ENCODE results near the gene NRBF2.
"Not testable (repeated sequence)": the region's sequence is repeated elsewhere in the genome, so short reads cannot be mapped to it uniquely, and the experiment has no call there.

Gene NRBF2

GRCh38 chr10:63119041-63119440 lies 14.1 kb upstream of the NRBF2 start:
- no peak for DNase-seq (ENCODE audit: low read depth in 2 of 2)

GRCh38 chr10:63120554-63120953 lies 12.6 kb upstream of the NRBF2 start:
- DNase-seq (ENCODE audit: low read depth in 2 of 2) = no peak

- no peak for DNase-seq (ENCODE audit: low read depth in 2 of 2)
Observed at GRCh38 chr10:63123727-63124362, 9.3 kb upstream of the NRBF2 start.

- DNase-seq (ENCODE audit: low read depth in 2 of 2) = no peak
Observed at GRCh38 chr10:63125459-63125858, 7.7 kb upstream of the NRBF2 start.

- no peak for DNase-seq (ENCODE audit: low read depth in 2 of 2)
Observed at GRCh38 chr10:63128443-63128842, 4.7 kb upstream of the NRBF2 start.

GRCh38 chr10:63129888-63130287 lies 3.2 kb upstream of the NRBF2 start:
- DNase-seq (ENCODE audit: low read depth in 2 of 2) = no peak

- DNase-seq (ENCODE audit: low read depth in 2 of 2) = no peak
Observed at GRCh38 chr10:63132651-63133055, 475 bp upstream of the NRBF2 start.

GRCh38 chr10:63133821-63134557 lies 861 bp downstream of the NRBF2 start:
- DNase-seq (ENCODE audit: low read depth in 2 of 2) = no peak

GRCh38 chr10:63137306-63137705 lies 4.2 kb downstream of the NRBF2 start:
- DNase-seq (ENCODE audit: low read depth in 2 of 2) = no peak

- DNase-seq (ENCODE audit: low read depth in 2 of 2) = no peak
Observed at GRCh38 chr10:63140077-63140476, 6.9 kb downstream of the NRBF2 start.

GRCh38 chr10:63142136-63142535 lies 9.0 kb downstream of the NRBF2 start:
- no peak for DNase-seq (ENCODE audit: low read depth in 2 of 2)

- no peak for DNase-seq (ENCODE audit: low read depth in 2 of 2)
Observed at GRCh38 chr10:63143987-63144386, 10.9 kb downstream of the NRBF2 start.

GRCh38 chr10:63145782-63146181 lies 12.7 kb downstream of the NRBF2 start:
- DNase-seq (ENCODE audit: low read depth in 2 of 2) = no peak

GRCh38 chr10:63146503-63146902 lies 13.4 kb downstream of the NRBF2 start:
- no peak for DNase-seq (ENCODE audit: low read depth in 2 of 2)

GRCh38 chr10:63150745-63151144 lies 17.6 kb downstream of the NRBF2 start:
- no peak for DNase-seq (ENCODE audit: low read depth in 2 of 2)

- DNase-seq (ENCODE audit: low read depth in 2 of 2) = not testable (repeated sequence)
Observed at GRCh38 chr10:63153868-63154545, 20.9 kb downstream of the NRBF2 start.

GRCh38 chr10:63154546-63155387 lies 21.6 kb downstream of the NRBF2 start:
- DNase-seq (ENCODE audit: low read depth in 2 of 2) = no peak

- no peak for DNase-seq (ENCODE audit: low read depth in 2 of 2)
Observed at GRCh38 chr10:63155388-63156020, 22.4 kb downstream of the NRBF2 start.

GRCh38 chr10:63156236-63156635 lies 23.1 kb downstream of the NRBF2 start:
- no peak for DNase-seq (ENCODE audit: low read depth in 2 of 2)

- DNase-seq (ENCODE audit: low read depth in 2 of 2) = peak in 1 of 2 experiments; percentile 15
Observed at GRCh38 chr10:63157845-63158624, 24.9 kb downstream of the NRBF2 start.

GRCh38 chr10:63161592-63161991 lies 28.5 kb downstream of the NRBF2 start:
- DNase-seq (ENCODE audit: low read depth in 2 of 2) = no peak

All from stimulated activated CD4-positive, alpha-beta T cell treated with anti-CD3 and anti-CD28 coated beads, Interleukin-12 subunit alpha, Interleukin-12 subunit beta, amount 100 ng/mL, for 24 hours (primary cell).